C4-2B (cell line): Measurements from ENCODE around the gene FOXP1.

Experiments used
- H3K27ac ChIP-seq: fragments of 450-650 bp; 2 replicates; pipeline ENCODE4 v1.5.1; 2017
- CTCF ChIP-seq: fragments of 450-650 bp; conservative IDR thresholded peaks from 2 replicates; pipeline ENCODE4 v1.5.1; 2017; ENCODE audit warnings: mild to moderate bottlenecking
- ZFX ChIP-seq: fragments of 450-650 bp; IDR thresholded peaks from 2 replicates; pipeline ENCODE4 v1.6.1; 2017

FOXP1 gene

DNA sequence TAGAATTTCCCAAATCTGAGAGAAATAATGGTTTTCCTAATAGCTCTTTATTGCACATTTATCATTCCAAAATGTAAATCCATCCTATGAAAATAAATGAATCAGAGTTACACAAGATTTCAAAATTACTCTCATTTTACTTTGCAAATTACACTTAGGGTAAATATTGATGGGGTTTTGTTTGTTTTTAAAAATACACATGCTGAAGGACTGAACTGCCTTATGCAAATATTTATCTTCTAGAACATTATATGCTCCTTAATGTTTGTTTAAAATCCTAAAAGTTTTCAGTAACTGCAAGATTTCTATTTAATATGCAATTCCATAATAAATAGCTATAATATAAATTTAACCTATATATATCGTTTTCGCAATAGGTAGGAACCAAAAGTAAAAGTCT is 38.2 kb downstream of the FOXP1 start:
- no peak overlapping the region; the same call in 1 of the 2 replicates for H3K27ac ChIP-seq
- no peak for TF ChIP-seq CTCF
- no peak for TF ChIP-seq ZFX

DNA sequence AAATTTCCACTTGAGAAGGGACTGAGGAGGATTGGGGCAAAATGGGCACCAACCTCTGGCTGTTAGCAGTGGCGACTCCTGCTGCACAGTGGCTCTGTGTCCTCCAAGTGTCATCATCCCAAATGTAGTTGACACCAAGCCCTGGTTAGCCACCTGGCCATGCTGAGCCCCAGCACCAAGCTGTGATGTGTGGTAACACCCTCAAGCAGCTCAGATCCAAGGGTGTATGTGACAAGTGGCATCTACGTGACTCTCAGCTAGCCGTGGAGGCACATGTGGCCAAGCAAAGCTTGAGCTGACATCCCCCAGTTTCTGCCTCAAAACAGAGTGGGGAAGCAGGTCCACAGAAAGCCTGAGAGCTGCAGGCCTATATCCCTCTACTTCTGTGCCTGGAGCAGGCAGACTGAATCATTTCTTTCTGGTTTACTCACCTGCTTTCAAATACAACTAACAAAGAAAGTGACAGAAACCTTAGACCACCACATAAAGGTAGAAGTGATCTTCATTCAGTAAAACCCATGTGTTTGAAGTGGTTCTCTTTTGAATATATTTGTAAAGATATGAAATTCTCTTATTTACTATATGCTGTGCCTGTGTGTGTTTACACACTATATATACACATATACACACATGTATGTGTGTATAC is 40.0 kb downstream of the FOXP1 start:
- peak overlapping the region; percentile 84 for H3K27ac ChIP-seq
- TF ChIP-seq CTCF (no peak), ZFX (no peak)

DNA sequence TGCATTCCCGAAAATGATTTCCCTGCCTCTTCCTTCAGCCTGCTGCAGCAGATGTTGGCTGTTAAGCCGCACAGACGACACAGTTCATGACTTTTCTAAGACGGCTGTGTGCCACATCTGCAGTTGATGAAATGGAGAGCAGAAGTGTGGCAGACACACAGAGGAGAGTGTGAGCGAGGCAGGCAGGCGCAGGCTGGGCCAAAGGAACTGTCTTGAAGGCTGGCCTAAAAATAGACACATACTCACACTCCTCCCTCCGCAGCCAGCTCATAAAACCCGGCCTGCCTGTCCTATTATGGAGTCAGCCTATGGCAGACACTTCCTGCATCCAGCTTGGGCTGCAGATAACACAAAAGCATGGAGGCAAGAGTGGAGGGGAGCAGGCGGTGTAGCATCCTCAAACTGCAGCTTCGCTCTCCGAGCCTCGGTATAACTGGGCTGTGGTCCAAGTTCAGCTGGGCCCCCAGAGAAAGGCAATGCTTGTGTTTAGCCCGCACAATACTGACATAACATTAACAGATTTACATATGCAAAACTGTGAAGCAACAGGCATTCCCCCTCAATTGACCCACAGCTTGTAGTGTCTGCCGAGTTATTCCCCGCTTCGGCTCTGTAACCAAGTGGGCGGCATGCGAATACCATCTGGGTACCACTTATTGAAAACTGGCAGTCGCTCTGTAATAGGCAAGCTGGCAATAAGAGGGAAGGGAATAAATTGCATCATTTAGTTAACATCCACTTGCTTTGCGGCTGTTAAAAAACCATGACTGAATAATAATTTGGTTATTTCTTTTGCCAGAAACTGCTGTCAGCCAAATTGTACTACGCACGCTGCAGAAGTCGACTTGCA is 40.8 kb downstream of the FOXP1 start:
- H3K27ac ChIP-seq, result peak overlapping the region; percentile 84
- TF ChIP-seq CTCF, result no peak
- TF ChIP-seq ZFX, result no peak

DNA sequence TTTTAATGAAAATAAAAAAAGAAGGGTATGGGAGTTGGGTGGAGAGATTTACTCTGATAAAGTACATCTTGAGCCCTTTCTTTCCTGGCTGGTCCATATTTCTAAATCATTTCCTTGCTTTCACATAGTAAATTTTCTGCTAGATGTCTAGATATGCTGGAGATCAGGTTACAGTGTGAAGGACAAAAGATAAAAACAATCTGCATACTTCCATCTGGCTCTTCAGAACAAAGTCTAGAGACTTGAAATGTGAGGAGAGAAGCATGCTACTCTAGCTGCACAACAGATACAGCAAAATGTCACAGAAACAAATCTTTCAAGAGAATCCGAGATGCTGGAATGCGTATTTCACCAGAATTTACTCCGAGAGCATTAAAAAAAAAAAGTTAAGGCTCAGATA is 42.2 kb downstream of the FOXP1 start:
- no peak overlapping the region for H3K27ac ChIP-seq
- TF ChIP-seq CTCF (no peak), ZFX (no peak)

DNA sequence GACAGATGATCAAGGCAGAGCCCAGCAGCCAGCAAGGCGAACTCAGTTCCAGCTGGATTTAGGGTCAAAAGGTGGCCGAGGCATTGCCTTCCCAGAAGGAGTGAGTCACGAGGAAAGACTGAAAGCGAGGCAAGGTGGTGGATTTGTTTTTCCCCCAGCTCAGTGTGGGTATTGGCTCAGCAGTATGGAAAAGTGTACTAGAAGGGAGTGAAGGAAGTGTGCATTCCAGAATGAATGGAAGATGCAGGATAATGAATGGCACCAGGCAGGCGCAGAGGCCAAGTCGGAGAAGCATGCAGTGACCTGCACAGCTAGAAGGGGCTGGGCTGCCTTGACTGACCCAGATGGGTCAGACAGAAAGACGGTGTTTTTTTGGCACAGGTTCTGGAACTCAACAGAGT is 46.3 kb downstream of the FOXP1 start:
- TF ChIP-seq ZFX (no peak), CTCF (no peak)
- no peak overlapping the region for H3K27ac ChIP-seq

DNA sequence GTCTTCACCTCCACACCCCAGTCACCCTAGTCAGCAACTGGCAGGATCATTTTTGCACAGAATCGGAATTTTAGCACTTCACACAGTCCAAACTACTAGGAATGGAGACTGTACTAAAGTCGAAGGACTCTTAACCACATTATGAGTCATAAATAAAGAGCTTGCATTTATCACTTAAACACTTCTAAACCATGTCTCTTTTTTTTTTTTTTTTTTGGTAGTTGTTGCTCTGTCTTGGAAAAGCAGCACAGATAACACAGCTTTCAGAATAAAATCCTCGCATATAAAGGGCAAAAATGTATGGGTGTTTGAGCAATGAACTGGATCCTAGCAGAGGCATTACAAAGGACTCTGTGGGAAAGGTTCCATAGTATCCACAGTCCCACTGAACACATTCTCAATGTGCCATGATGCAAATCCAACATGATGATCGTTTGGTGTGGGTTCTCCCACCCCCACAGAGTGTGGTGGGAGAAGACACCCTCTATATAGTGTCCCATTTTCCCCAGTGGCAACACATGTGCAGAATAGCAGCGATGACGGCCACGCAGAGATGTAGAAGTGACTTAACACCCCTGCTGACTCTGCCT is 47.1 kb downstream of the FOXP1 start:
- TF ChIP-seq CTCF (no peak), ZFX (no peak)
- no peak overlapping the region for H3K27ac ChIP-seq

GRCh38 chr3:71533588-71533987 is 49.9 kb downstream of the FOXP1 start:
- TF ChIP-seq CTCF, result no peak
- TF ChIP-seq ZFX, result no peak
- H3K27ac ChIP-seq, result no peak overlapping the region
